Hepatocyte (in vitro differentiated cells): Measurements from ENCODE around the gene GIPC2. TPM values are rescaled to one million over a fixed set of nuclear protein-coding genes. Genes with fewer than 3 reads are reported as not detected.
"Not testable (repeated sequence)": the region's sequence is repeated elsewhere in the genome, so short reads cannot be mapped to it uniquely, and the experiment has no call there.

Source experiments
- DNase-seq: peaks from one replicate; pipeline ENCODE4 v3.0.0-alpha.2; 2016; ENCODE audit warnings: low spot score
- H2AFZ ChIP-seq: fragments of 200-600 bp; sonication (generic); 2 replicates; pipeline ENCODE4 v1.6.0; 2016; ENCODE audit warnings: antibody characterized with exemption, mild to moderate bottlenecking
- H3K27ac ChIP-seq: fragments of 200-600 bp; sonication (generic); 2 replicates; pipeline ENCODE4 v1.5.1; 2016; ENCODE audit warnings: mild to moderate bottlenecking
- H3K27me3 ChIP-seq: fragments of 200-600 bp; sonication (generic); 2 replicates; pipeline ENCODE4 v1.6.1; 2016
- H3K36me3 ChIP-seq: fragments of 200-600 bp; sonication (generic); replicated peaks from 2 replicates; pipeline ENCODE4 v1.5.1; 2016; ENCODE audit warnings: low read depth; ENCODE audit not compliant: insufficient read depth
- H3K4me1 ChIP-seq: fragments of 200-600 bp; sonication (generic); 2 replicates; pipeline ENCODE4 v1.5.1; 2016; ENCODE audit warnings: mild to moderate bottlenecking, moderate library complexity; ENCODE audit not compliant: insufficient read depth
- H3K4me2 ChIP-seq: fragments of 200-600 bp; sonication (generic); 2 replicates; pipeline ENCODE4 v1.6.0; 2016
- H3K4me3 ChIP-seq: fragments of 200-600 bp; sonication (generic); 2 replicates; pipeline ENCODE4 v1.5.1; 2016; ENCODE audit warnings: mild to moderate bottlenecking
- H3K79me2 ChIP-seq: fragments of 200-600 bp; sonication (generic); 2 replicates; pipeline ENCODE4 v1.6.0; 2017; ENCODE audit warnings: mild to moderate bottlenecking
- H3K9me2 ChIP-seq: fragments of 200-600 bp; sonication (generic); replicated peaks from 2 replicates; pipeline ENCODE4 v1.6.0; 2017; ENCODE audit warnings: mild to moderate bottlenecking; ENCODE audit not compliant: insufficient read depth
- H3K9me3 ChIP-seq: fragments of 200-600 bp; sonication (generic); 2 replicates; pipeline ENCODE4 v1.5.1; 2016; ENCODE audit warnings: low read depth, mild to moderate bottlenecking
- H4K20me1 ChIP-seq: fragments of 200-600 bp; sonication (generic); 2 replicates; pipeline ENCODE4 v1.6.0; 2016; ENCODE audit warnings: mild to moderate bottlenecking; ENCODE audit not compliant: insufficient read depth, poor library complexity, severe bottlenecking
- CTCF ChIP-seq: fragments of 200-600 bp; sonication (generic); IDR thresholded peaks from 2 replicates; pipeline ENCODE4 v1.5.1; 2016; ENCODE audit warnings: antibody characterized with exemption, mild to moderate bottlenecking; ENCODE audit not compliant: poor library complexity
- EZH2 ChIP-seq: fragments of 200-600 bp; sonication (generic); IDR thresholded peaks from 2 replicates; pipeline ENCODE4 v1.6.1; 2016; ENCODE audit warnings: antibody characterized with exemption, mild to moderate bottlenecking, borderline replicate concordance
- EZH2phosphoT487 ChIP-seq: fragments of 200-600 bp; sonication (generic); IDR thresholded peaks from one replicate; pipeline ENCODE4 v1.6.1; 2018; ENCODE audit warnings: antibody characterized with exemption, mild to moderate bottlenecking, low read depth, moderate library complexity; ENCODE audit not compliant: unreplicated experiment, severe bottlenecking
- WGBS: methylation state at CpG from one replicate; pipeline ENCODE4 v1.1.6; 2016; ENCODE audit warnings: low lambda C conversion rate; ENCODE audit errors: missing lambda C conversion rate; 5-methylcytosine and 5-hydroxymethylcytosine counted together
- polyA plus RNA-seq: library from polyadenylated mRNA; unstranded; fragments of >200 nt; fragmentation: Nextera tagmentation; extraction: Ambion mirVana; gene quantifications from 2 replicates; pipeline ENCODE4 v1.2.1, GENCODE V29; 2016
- total RNA-seq: library from RNA; depleted of rRNA; stranded (reverse); fragments of >200 nt; gene quantifications from 2 replicates; pipeline ENCODE4 v1.2.3, GENCODE V29; 2014

The GIPC2 gene
- total RNA-seq (24.0 TPM in 2 replicates), polyA plus RNA-seq (8.4 and 16.9 TPM in 2 replicates)

GRCh38 chr1:78045926-78046778 lies at the start of gene GIPC2:
Gene GIPC2, plus strand, starts transcription at chr1:78045966. Its CDS starts 129 bp downstream, at chr1:78046095.
- H3K4me3 ChIP-seq: peak within 1 kb of the TSS; percentile 78
- peak; percentile 69 for DNase-seq
- peak; percentile 66 for TF ChIP-seq EZH2
- TF ChIP-seq EZH2phosphoT487: peak; percentile 26
- no peak for TF ChIP-seq CTCF
- H3K79me2 ChIP-seq: peaks cover 20% of the 10 kb centered on the region
- H3K4me2 ChIP-seq: peak within 1 kb of the TSS; percentile 94
- H4K20me1 ChIP-seq: peaks cover 5% of the 10 kb centered on the region
- no peaks in the 10 kb centered on the region for H3K36me3 ChIP-seq
- no peaks in the 10 kb centered on the region for H3K9me2 ChIP-seq
- H3K27ac ChIP-seq: peak within 1 kb of the TSS; percentile 88
- peaks cover 10% of the 10 kb centered on the region for H3K4me1 ChIP-seq
- no peaks in the 10 kb centered on the region for H3K9me3 ChIP-seq
- H3K27me3 ChIP-seq: peaks cover 25% of the 10 kb centered on the region
- H2AFZ ChIP-seq: peak within 1 kb of the TSS; percentile 93
- 3% methylated on average over 57 of the region's 85 CpGs for WGBS

GRCh38 chr1:77996734-77997133 lies 49.0 kb upstream of the GIPC2 start:
- WGBS: 98% methylated on average over 5 of the region's 5 CpGs
- Histone ChIP-seq H3K27ac (no peak overlapping the region), H3K27me3 (no peaks in the 10 kb centered on the region), H3K36me3 (no peaks in the 10 kb centered on the region), H3K9me2 (no peaks in the 10 kb centered on the region), H4K20me1 (no peaks in the 10 kb centered on the region), H3K4me3 (no peak overlapping the region), H3K4me2 (no peak overlapping the region), H2AFZ (no peak overlapping the region), H3K79me2 (peaks cover 34% of the 10 kb centered on the region), H3K4me1 (no peaks in the 10 kb centered on the region), H3K9me3 (no peaks in the 10 kb centered on the region)
- DNase-seq: no peak
- TF ChIP-seq EZH2phosphoT487 (no peak), CTCF (no peak), EZH2 (no peak)

GRCh38 chr1:78000536-78000935 lies 45.2 kb upstream of the GIPC2 start:
- not testable (repeated sequence) for H3K79me2 ChIP-seq, H3K4me2 ChIP-seq, H3K27ac ChIP-seq, H4K20me1 ChIP-seq, H3K27me3 ChIP-seq, H3K4me3 ChIP-seq, H3K36me3 ChIP-seq, H3K9me3 ChIP-seq, H3K4me1 ChIP-seq, DNase-seq, H3K9me2 ChIP-seq, H2AFZ ChIP-seq
- WGBS: 95% methylated on average over 11 of the region's 11 CpGs

- 68% methylated on average over 3 of the region's 3 CpGs for WGBS
- no peak overlapping the region for H3K4me3 ChIP-seq
- TF ChIP-seq EZH2phosphoT487 (no peak), CTCF (no peak), EZH2 (no peak)
- no peaks in the 10 kb centered on the region for H3K9me3 ChIP-seq
- no peaks in the 10 kb centered on the region for H3K36me3 ChIP-seq
- H3K4me1 ChIP-seq: no peaks in the 10 kb centered on the region
- no peak for DNase-seq
- H3K4me2 ChIP-seq: peak overlapping the region; percentile 70
- peaks cover 2% of the 10 kb centered on the region for H4K20me1 ChIP-seq
- H3K79me2 ChIP-seq: peaks cover 25% of the 10 kb centered on the region
- peak overlapping the region; percentile 89 for H3K27ac ChIP-seq
- H2AFZ ChIP-seq: no peak overlapping the region
- H3K9me2 ChIP-seq: no peaks in the 10 kb centered on the region
- H3K27me3 ChIP-seq: no peaks in the 10 kb centered on the region
Observed at GRCh38 chr1:78003070-78003746, 42.6 kb upstream of the GIPC2 start.
